Esophagus muscularis mucosa (tissue), 4 donors: ENCODE data around the gene MIB1. TPM values are rescaled to one million over a fixed set of nuclear protein-coding genes. Genes with fewer than 3 reads are reported as not detected.

Source experiments
- DNase-seq: peaks from one replicate; pipeline ENCODE4 v3.0.0-alpha.2; 2017; ENCODE audit errors: extremely low spot score
- H3K27ac ChIP-seq, 4 donors: fragments of 200-600 bp; sonication (generic); replicated peaks in 1 of 4; 1 replicate in 3 of 4; 2 replicates in 1 of 4; pipeline ENCODE4 v1.5.1; 2016 to 2019; ENCODE audit warnings: mild to moderate bottlenecking in 1 of 4
- H3K27me3 ChIP-seq, 4 donors: fragments of 200-600 bp; sonication (generic); one replicate each; pipeline versions ENCODE4 v1.5.1 to v1.6.0; 2016 to 2019
- H3K36me3 ChIP-seq, 4 donors: fragments of 200-600 bp; sonication (generic); one replicate each; pipeline ENCODE4 v1.5.1; 2016 to 2019
- H3K4me1 ChIP-seq, 4 donors: fragments of 200-600 bp; sonication (generic); one replicate each; pipeline ENCODE4 v1.5.1; 2016 to 2019
- H3K4me3 ChIP-seq, 4 donors: fragments of 200-600 bp; sonication (generic); 1 replicate in 2 of 4; 2 replicates in 2 of 4; pipeline ENCODE4 v1.5.1; 2016 to 2019; ENCODE audit warnings: mild to moderate bottlenecking in 4 of 4, moderate library complexity in 1 of 4
- H3K9me3 ChIP-seq, 4 donors: fragments of 200-600 bp; sonication (generic); 1 replicate in 3 of 4; 2 replicates in 1 of 4; pipeline ENCODE4 v1.5.1; 2016 to 2019
- CTCF ChIP-seq, 3 experiments: fragments of 200-600 bp in 2 of 3; fragments of 450-650 bp in 1 of 3; sonication (generic) in 2 of 3; IDR thresholded peaks; one replicate each; pipeline ENCODE4 v1.5.1; 2017 to 2019; ENCODE audit warnings: antibody characterized with exemption in 3 of 3, mild to moderate bottlenecking in 2 of 3, moderate library complexity in 1 of 3
- EP300 ChIP-seq: sonication (generic); formaldehyde crosslinking; IDR thresholded peaks from one replicate; pipeline ENCODE4 v1.6.1; 2017; ENCODE audit warnings: antibody characterized with exemption
- POLR2A ChIP-seq: fragments of 450-650 bp; IDR thresholded peaks from one replicate; pipeline ENCODE4 v1.6.1; 2017; ENCODE audit warnings: antibody characterized with exemption, moderate library complexity, mild to moderate bottlenecking, low read depth
- POLR2AphosphoS5 ChIP-seq, 2 donors: sonication (generic); formaldehyde crosslinking; IDR thresholded peaks; one replicate each; pipeline ENCODE4 v1.6.1; 2017; ENCODE audit warnings: antibody characterized with exemption in 2 of 2
- WGBS: methylation state at CpG from one replicate; pipeline ENCODE4 v1.1.5; 2018; 5-methylcytosine and 5-hydroxymethylcytosine counted together
- intact Hi-C: fragments of 100-400 bp; cut with DNase I; formaldehyde crosslinking; loops from one replicate; pipeline ENCODE4 v1.15.1; 2023
- small RNA-seq, 3 donors: library from RNA; depleted of rRNA; stranded (forward); fragments of <200 nt; gene quantifications; one replicate each; pipeline ENCODE3, GENCODE V24; 2016
- total RNA-seq, 4 donors: library from RNA; depleted of rRNA; stranded (reverse); fragments of >200 nt; gene quantifications; one replicate each; pipeline versions ENCODE4 v1.1.0 to v1.2.1, GENCODE V29; 2016

MIB1 gene
- total RNA-seq, 4 donors from 2014 or later: 36.0 to 55.3 (median 40.8) TPM

DNA sequence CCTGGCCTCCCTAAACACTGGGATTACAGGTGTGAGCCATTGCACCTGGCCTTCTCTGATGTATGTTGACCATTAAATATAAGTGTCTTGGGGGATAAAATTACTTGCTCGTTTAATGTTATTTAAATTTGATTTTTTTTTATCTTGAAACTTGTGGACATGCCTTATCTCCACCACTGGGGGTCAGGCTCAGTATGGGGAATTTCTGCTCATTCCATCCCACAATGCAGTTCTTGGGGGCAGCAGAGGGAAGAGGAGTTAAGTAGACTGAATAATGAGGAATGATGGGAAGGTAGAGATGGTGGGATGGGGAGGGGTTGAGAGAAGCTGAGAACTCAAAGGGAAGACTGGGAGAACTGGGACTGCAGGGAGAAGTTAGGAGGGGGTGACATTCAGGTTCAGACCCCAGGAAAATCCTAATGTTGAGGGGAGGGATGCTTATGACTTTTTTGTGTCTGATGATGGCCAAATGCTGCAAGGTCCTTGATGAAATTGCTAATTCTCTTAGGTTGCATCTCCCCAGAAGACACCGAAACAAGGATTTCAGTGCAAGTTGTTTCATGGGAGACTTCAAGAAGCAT is 174.2 kb downstream of the MIB1 start:
- TF ChIP-seq CTCF (IDR thresholded peaks at IDR 0.05): peak; percentile 27 to 39 (median 32)
- no peak for TF ChIP-seq POLR2AphosphoS5 (IDR thresholded peaks at IDR 0.05)
- TF ChIP-seq POLR2A: no peak
- H3K36me3 ChIP-seq: no peaks in the 10 kb centered on the region
- DNase-seq: peak; percentile 66
- H3K27me3 ChIP-seq: no peaks in the 10 kb centered on the region
- H3K9me3 ChIP-seq: peaks cover 0 to 26% (median 12%) of the 10 kb centered on the region in 4 donors
- H3K27ac ChIP-seq: no peak overlapping the region
- WGBS: 54% methylated on average over 2 of the region's 2 CpGs
- intact Hi-C loops: no loop called here
- no peaks in the 10 kb centered on the region for H3K4me1 ChIP-seq
- H3K4me3 ChIP-seq: no peak overlapping the region

DNA sequence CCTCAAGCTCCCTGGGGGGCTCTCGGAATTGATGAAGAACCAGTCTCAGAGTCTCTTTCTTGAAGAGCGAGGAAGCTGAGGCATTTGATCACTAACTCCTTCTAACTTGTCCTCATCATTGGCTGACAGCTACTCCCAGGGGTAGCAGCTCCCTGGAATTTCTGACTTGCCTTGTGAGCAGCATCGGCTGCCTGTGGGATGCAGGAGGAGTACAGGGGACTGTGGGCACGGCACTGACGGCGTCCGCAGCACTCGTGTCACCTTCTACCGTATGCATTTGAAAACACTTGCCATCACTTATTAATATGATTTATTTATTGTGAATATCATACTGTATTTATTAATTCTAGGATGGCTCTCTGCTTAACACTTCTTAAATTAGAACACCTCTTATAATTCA is 175.0 kb downstream of the MIB1 start:
- no peak for TF ChIP-seq POLR2A
- no peak for TF ChIP-seq POLR2AphosphoS5 (IDR thresholded peaks at IDR 0.05)
- no peak for TF ChIP-seq CTCF (IDR thresholded peaks at IDR 0.05)
- TF ChIP-seq EP300: no peak
- intact Hi-C loops: no loop called here
- no peak overlapping the region for H3K27ac ChIP-seq
- H3K4me3 ChIP-seq: no peak overlapping the region
- peaks cover 0 to 26% (median 12%) of the 10 kb centered on the region in 4 donors for H3K9me3 ChIP-seq
- H3K27me3 ChIP-seq: no peaks in the 10 kb centered on the region
- no peaks in the 10 kb centered on the region for H3K36me3 ChIP-seq
- peak; percentile 72 for DNase-seq
- no peaks in the 10 kb centered on the region for H3K4me1 ChIP-seq
- WGBS: 75% methylated on average over 9 of the region's 9 CpGs

DNA sequence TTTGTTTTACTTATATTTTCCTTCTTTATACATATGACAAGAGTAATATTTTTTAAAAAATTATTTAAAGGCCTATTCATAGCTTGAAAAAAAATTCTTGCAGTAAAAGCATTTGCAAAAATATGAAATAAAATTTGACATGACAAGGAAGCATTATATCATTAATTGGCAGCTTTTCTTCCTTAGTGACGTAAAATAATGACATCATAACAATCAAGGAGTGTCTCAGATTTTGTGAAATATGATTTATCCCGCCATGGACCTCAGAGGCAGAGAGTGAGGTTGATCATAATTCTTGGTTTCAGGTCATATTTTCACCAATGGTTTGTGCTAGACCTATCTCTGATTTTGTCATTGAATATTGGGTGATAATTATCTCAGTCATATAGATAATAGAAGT is 176.0 kb downstream of the MIB1 start:
- Histone ChIP-seq H3K36me3 (no peaks in the 10 kb centered on the region), H3K4me3 (no peak overlapping the region), H3K4me1 (no peaks in the 10 kb centered on the region), H3K9me3 (peaks cover 0 to 26% (median 12%) of the 10 kb centered on the region in 4 donors), H3K27me3 (no peaks in the 10 kb centered on the region), H3K27ac (no peak overlapping the region)
- no peak for DNase-seq
- TF ChIP-seq POLR2AphosphoS5 (IDR thresholded peaks at IDR 0.05): no peak
- TF ChIP-seq EP300: no peak
- TF ChIP-seq CTCF (IDR thresholded peaks at IDR 0.05): no peak
- no peak for TF ChIP-seq POLR2A
- WGBS: 74% methylated on average over 2 of the region's 2 CpGs
- intact Hi-C loops: no loop called here

DNA sequence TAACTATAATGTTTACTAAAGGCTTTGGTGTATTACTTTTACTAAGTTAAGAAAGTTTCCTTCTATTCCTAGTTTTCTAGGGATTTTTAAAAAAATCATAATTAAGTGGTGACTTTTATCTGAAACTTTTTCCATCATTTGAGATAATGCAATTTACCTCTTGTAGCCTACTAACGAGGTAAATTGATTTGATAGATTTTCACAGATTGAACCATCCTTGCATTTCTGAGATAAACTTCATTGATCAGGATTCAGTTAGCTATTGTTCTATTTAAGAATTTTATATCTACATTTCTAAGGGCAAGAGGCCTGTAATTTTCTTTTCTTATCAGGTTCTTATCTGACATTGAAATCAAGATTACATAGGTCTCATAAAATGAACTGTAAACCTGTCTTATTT is 178.1 kb downstream of the MIB1 start:
- Histone ChIP-seq H3K9me3 (peaks cover 0 to 26% (median 12%) of the 10 kb centered on the region in 4 donors), H3K27ac (no peak overlapping the region), H3K27me3 (no peaks in the 10 kb centered on the region), H3K4me1 (no peaks in the 10 kb centered on the region), H3K4me3 (no peak overlapping the region), H3K36me3 (no peaks in the 10 kb centered on the region)
- no peak for TF ChIP-seq POLR2AphosphoS5 (IDR thresholded peaks at IDR 0.05)
- no peak for TF ChIP-seq EP300
- TF ChIP-seq CTCF (IDR thresholded peaks at IDR 0.05): no peak
- TF ChIP-seq POLR2A: no peak
- 89% methylated on average over 1 of the region's 1 CpG for WGBS
- DNase-seq: no peak
- intact Hi-C loops: no loop called here

Small RNAs within 50 kb of the gene (small RNA-seq; reads per million reads assigned to genes)
- gene AC103987.3 (0 reads per million in 3 donors), gene RF00019 (0 reads per million in 3 donors), gene RF00045 (0 reads per million in 3 donors), gene RF01241 (0 to 0.19 (median 0) reads per million in 3 donors), gene RN7SL233P (0 reads per million in 3 donors), gene RNU6-1038P (0 reads per million in 3 donors)

Other genes starting within 250 kb of the MIB1 start
- 10 to 100 TPM; 12.6 to 19.5 (median 15.0) TPM for gene ESCO1, start 140.1 kb upstream of the MIB1 start, total RNA-seq
- 1 to 10 TPM; 7.1 to 8.8 (median 8.1) TPM for gene SNRPD1, start 128.5 kb upstream of the MIB1 start, total RNA-seq
- gene ABHD3, start 36.0 kb upstream of the MIB1 start, total RNA-seq: 1 to 10 TPM; 5.1 to 8.3 (median 7.0) TPM